OCI-LY7 (cell line): ENCODE measurements around the gene STYXL1. TPM values are rescaled to one million over a fixed set of nuclear protein-coding genes. Genes with fewer than 3 reads are reported as not detected.

ENCODE experiments used
- BruUV-seq: library from RNA; stranded (reverse); fragments of 400-500 nt; replicated peaks from 2 replicates; lab custom pipeline; 2021; lab: Mats Ljungman, UMichigan
- CTCF ChIA-PET: fragments of 300-600 bp; sonication (Branson Sonifier 250); formaldehyde crosslinking; loops from one replicate; lab custom pipeline; 2022; ENCODE audit warnings: antibody characterized with exemption; ENCODE audit not compliant: unreplicated experiment; lab: Charles Lee
- POLR2A ChIA-PET: fragments of 300-600 bp; sonication (Branson Sonifier 250); formaldehyde crosslinking; loops from one replicate; lab custom pipeline; 2022; ENCODE audit warnings: antibody characterized with exemption; lab: Charles Lee
- DNase-seq: peaks from one replicate; pipeline ENCODE4 v3.0.0-alpha.2; 2015; ENCODE audit warnings: low spot score
- H2AFZ ChIP-seq: fragments of 200-600 bp; sonication (generic), shearing (Covaris generic); 2 replicates; pipeline ENCODE4 v1.6.1; 2014; ENCODE audit warnings: mild to moderate bottlenecking, antibody characterized with exemption, low read length, moderate library complexity
- H3K27ac ChIP-seq: fragments of 200-600 bp; sonication (generic); 2 replicates; pipeline ENCODE4 v1.5.1; 2014; ENCODE audit warnings: mixed run types, low read depth, mild to moderate bottlenecking, moderate library complexity, low read length, inconsistent platforms; ENCODE audit not compliant: poor library complexity, severe bottlenecking
- H3K36me3 ChIP-seq: fragments of 200-600 bp; sonication (generic); 2 replicates; pipeline ENCODE4 v1.6.1; 2014; ENCODE audit warnings: mild to moderate bottlenecking, antibody characterized with exemption, low read length, moderate library complexity, mixed read lengths; ENCODE audit not compliant: insufficient read depth
- H3K4me1 ChIP-seq: fragments of 200-600 bp; sonication (generic); 2 replicates; pipeline ENCODE4 v1.5.1; 2014; ENCODE audit warnings: mild to moderate bottlenecking, low read length; ENCODE audit not compliant: insufficient read depth, poor library complexity, severe bottlenecking
- H3K4me2 ChIP-seq: fragments of 200-600 bp; sonication (generic); 2 replicates; pipeline ENCODE4 v1.6.1; 2014; ENCODE audit warnings: mild to moderate bottlenecking, low read length
- H3K4me3 ChIP-seq: fragments of 200-600 bp; sonication (generic); 2 replicates; pipeline ENCODE4 v1.5.1; 2014; ENCODE audit warnings: mild to moderate bottlenecking, low read depth, low read length; ENCODE audit not compliant: poor library complexity, severe bottlenecking
- H3K79me2 ChIP-seq: fragments of 200-600 bp; sonication (generic); 2 replicates; pipeline ENCODE4 v1.6.1; 2016; ENCODE audit warnings: low read depth, mild to moderate bottlenecking, low read length, moderate library complexity, mixed read lengths; ENCODE audit not compliant: insufficient read depth
- H3K9me2 ChIP-seq: fragments of 200-600 bp; sonication (generic); 2 replicates; pipeline ENCODE4 v1.6.1; 2016; ENCODE audit warnings: mild to moderate bottlenecking, low read length, mixed read lengths; ENCODE audit not compliant: insufficient read depth
- H3K9me3 ChIP-seq: fragments of 200-600 bp; sonication (generic); 2 replicates; pipeline ENCODE4 v1.6.1; 2014; ENCODE audit warnings: mild to moderate bottlenecking, mixed run types, low read length, mixed read lengths
- H4K20me1 ChIP-seq: fragments of 200-600 bp; sonication (generic); 2 replicates; pipeline ENCODE4 v1.6.1; 2014; ENCODE audit warnings: mild to moderate bottlenecking, antibody characterized with exemption, low read length, moderate library complexity, mixed read lengths; ENCODE audit not compliant: insufficient read depth
- EZH2phosphoT487 ChIP-seq: fragments of 200-600 bp; sonication (generic); IDR thresholded peaks from 2 replicates; pipeline ENCODE4 v1.6.1; 2018; ENCODE audit warnings: low read depth, borderline replicate concordance, mild to moderate bottlenecking, mixed run types, antibody characterized with exemption, low read length, moderate library complexity, mixed read lengths
- intact Hi-C: fragments of 100-400 bp; cut with micrococcal nuclease; formaldehyde crosslinking; loops from one replicate; pipeline ENCODE4 v1.10.0; 2022; ENCODE audit not compliant: unreplicated experiment
- total RNA-seq, 2 experiments: library from RNA; depleted of rRNA in 1 of 2; stranded (reverse); fragments of >200 nt in 1 of 2; shearing (Covaris generic) in 1 of 2; gene quantifications; 2 replicates each; pipeline ENCODE4 v1.2.3, GENCODE V29; 2014 to 2022
- TF ChIP-seq, protein P1 (sequence below): fragments of 200-600 bp; sonication (generic); conservative IDR thresholded peaks from 2 replicates; pipeline ENCODE4 v1.5.1; 2014; ENCODE audit warnings: mild to moderate bottlenecking, antibody characterized with exemption, low read length, moderate library complexity, mixed read lengths

The STYXL1 gene
- total RNA-seq, 2 experiments from 2014 or later, result 27.6 to 37.4 TPM

DNA sequence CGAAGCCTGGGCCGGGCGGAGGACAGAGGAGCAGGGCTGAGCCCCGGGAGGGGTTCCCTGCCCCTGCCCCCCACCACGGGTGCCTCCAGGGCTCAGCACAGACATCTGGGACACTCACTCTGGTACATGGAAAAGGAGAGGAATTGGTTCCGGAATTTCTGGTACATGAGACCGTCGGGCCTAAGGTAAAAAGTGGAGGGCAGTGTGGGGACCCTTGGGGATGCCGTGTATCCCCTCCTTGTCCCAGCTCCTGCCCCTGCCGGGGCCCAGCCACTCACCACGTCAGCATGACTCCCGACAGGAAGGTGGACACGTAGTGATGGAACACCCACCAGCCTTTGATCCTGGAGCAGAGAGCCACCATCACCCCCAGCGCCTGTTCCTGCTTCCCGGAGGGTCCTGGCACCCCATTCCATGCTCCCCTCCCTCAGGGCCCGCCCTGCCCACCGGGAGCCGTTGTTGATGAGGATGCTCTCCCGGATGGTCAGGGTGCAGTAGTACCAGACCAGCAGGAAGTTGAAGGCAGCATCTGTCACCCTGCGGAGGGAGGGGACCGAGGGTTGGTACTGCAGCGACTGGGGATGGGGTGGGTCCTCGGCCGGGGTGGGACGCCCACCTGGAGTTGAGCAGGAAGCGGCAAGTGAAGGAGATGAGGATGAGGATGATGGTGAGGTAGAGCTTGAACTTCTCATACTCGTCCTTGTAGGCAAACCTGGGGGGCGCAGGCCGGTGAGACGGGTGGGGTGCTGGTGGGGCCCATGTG, 59.8 kb downstream of the STYXL1 start:
- Histone ChIP-seq H3K9me3 (no peaks in the 10 kb centered on the region), H3K79me2 (no peaks in the 10 kb centered on the region), H3K4me2 (no peak overlapping the region), H3K4me1 (no peaks in the 10 kb centered on the region), H3K27ac (no peak overlapping the region), H3K36me3 (peaks cover 13% of the 10 kb centered on the region; the same call in 1 of the 2 replicates), H3K9me2 (no peaks in the 10 kb centered on the region), H2AFZ (no peak overlapping the region), H3K4me3 (no peak overlapping the region), H4K20me1 (no peaks in the 10 kb centered on the region)
- ChIA-PET CTCF (no interaction called here), POLR2A (no interaction called here)
- TF ChIP-seq EZH2phosphoT487, result no peak
- TF ChIP-seq, protein P1, sequence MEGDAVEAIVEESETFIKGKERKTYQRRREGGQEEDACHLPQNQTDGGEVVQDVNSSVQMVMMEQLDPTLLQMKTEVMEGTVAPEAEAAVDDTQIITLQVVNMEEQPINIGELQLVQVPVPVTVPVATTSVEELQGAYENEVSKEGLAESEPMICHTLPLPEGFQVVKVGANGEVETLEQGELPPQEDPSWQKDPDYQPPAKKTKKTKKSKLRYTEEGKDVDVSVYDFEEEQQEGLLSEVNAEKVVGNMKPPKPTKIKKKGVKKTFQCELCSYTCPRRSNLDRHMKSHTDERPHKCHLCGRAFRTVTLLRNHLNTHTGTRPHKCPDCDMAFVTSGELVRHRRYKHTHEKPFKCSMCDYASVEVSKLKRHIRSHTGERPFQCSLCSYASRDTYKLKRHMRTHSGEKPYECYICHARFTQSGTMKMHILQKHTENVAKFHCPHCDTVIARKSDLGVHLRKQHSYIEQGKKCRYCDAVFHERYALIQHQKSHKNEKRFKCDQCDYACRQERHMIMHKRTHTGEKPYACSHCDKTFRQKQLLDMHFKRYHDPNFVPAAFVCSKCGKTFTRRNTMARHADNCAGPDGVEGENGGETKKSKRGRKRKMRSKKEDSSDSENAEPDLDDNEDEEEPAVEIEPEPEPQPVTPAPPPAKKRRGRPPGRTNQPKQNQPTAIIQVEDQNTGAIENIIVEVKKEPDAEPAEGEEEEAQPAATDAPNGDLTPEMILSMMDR, result no peak
- no peak for DNase-seq
- intact Hi-C loops, result no loop called here
- no TSS peak for BruUV-seq

DNA sequence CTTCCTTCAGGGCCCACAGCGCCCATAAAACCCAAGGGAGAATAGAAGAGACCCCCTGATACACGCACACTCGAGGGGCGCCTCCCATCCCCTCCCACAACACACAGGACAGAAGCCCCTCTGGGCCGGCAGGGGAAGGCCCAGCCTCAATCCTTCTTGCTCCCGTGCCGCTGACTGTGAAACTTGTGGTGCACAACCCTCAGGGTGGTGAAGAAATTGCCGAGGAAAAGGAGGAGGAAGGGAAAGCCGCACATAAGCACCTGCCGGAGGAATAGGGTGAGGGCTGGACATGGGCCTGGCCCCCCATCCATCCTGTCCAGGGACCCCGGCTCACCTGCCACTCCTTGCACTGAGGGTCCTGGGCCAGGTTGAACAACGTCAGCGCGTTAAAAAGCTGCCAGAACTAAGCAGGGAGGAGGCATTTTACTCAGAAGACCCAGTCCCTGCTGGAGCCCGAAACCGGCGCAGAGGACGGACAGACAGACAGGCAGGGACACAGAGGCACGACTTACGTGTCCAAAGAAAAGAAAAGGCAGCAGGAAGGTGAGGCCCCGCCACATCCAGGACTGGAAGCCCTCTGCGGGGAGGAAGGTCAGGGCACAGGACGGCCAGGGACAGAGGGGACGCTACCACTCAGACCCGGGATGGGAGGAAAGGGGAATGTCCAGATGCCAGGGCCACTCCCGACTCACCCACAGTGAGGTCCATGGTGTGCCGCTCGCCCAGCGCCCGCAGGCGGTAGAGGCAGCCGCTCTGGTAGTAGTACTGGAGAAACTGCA, 60.6 kb downstream of the STYXL1 start:
- Histone ChIP-seq H3K9me3 (no peaks in the 10 kb centered on the region), H3K4me1 (no peaks in the 10 kb centered on the region), H2AFZ (no peak overlapping the region), H4K20me1 (no peaks in the 10 kb centered on the region), H3K79me2 (no peaks in the 10 kb centered on the region), H3K9me2 (no peaks in the 10 kb centered on the region), H3K36me3 (peaks cover 13% of the 10 kb centered on the region; the same call in 1 of the 2 replicates), H3K27ac (no peak overlapping the region), H3K4me2 (no peak overlapping the region), H3K4me3 (no peak overlapping the region)
- CTCF ChIA-PET, result no interaction called here
- TF ChIP-seq EZH2phosphoT487, result no peak
- TF ChIP-seq, protein P1, result no peak
- intact Hi-C loops, result no loop called here
- BruUV-seq, result no TSS peak
- POLR2A ChIA-PET, result interaction anchor here (0.5 kb wide), 1 partner anchor 931 kb away, joined by 3 read pairs; no protein-coding TSS in a partner anchor
- no peak for DNase-seq
